Stimulated activated CD4-positive, alpha-beta T cell treated with anti-CD3 and anti-CD28 coated beads, Interleukin-2, amount 100 ng/mL, for 48 hours (primary cell): ENCODE data around the gene ULK2.

Experiments
- DNase-seq, 2 donors: peaks; one replicate each; pipeline ENCODE4 v3.0.0-alpha.2; 2020

ULK2 gene

GRCh38 chr17:19744922-19745757, 122.6 kb downstream of the ULK2 start:
- peak; percentile 92 to 93 for DNase-seq

GRCh38 chr17:19744492-19744891, 123.2 kb downstream of the ULK2 start:
- DNase-seq: no peak

- no peak for DNase-seq
Observed at GRCh38 chr17:19743101-19744100, 124.3 kb downstream of the ULK2 start.

GRCh38 chr17:19742495-19742894, 125.2 kb downstream of the ULK2 start:
- no peak for DNase-seq

- no peak for DNase-seq
Observed at GRCh38 chr17:19741832-19742457, 125.8 kb downstream of the ULK2 start.

GRCh38 chr17:19740933-19741332, 126.8 kb downstream of the ULK2 start:
- no peak for DNase-seq

GRCh38 chr17:19739241-19740201, 128.2 kb downstream of the ULK2 start:
- DNase-seq: no peak

GRCh38 chr17:19738757-19739156, 129.0 kb downstream of the ULK2 start:
- no peak for DNase-seq

GRCh38 chr17:19738073-19738449, 129.7 kb downstream of the ULK2 start:
- no peak for DNase-seq

- DNase-seq: no peak
Observed at GRCh38 chr17:19737305-19738072, 130.2 kb downstream of the ULK2 start.

- no peak for DNase-seq
Observed at GRCh38 chr17:19736071-19736470, 131.7 kb downstream of the ULK2 start.

- no peak for DNase-seq
Observed at GRCh38 chr17:19733953-19734526, 133.7 kb downstream of the ULK2 start.

- DNase-seq: no peak
Observed at GRCh38 chr17:19731626-19732025, 136.1 kb downstream of the ULK2 start.

- no peak for DNase-seq
Observed at GRCh38 chr17:19730843-19731242, 136.9 kb downstream of the ULK2 start.

- no peak for DNase-seq
Observed at GRCh38 chr17:19729900-19730299, 137.8 kb downstream of the ULK2 start.

GRCh38 chr17:19728084-19728495, 139.6 kb downstream of the ULK2 start:
- no peak for DNase-seq

- no peak for DNase-seq
Observed at GRCh38 chr17:19727501-19728078, 140.1 kb downstream of the ULK2 start.

GRCh38 chr17:19726631-19727376, 140.9 kb downstream of the ULK2 start:
- no peak for DNase-seq

- DNase-seq: no peak
Observed at GRCh38 chr17:19725486-19725885, 142.2 kb downstream of the ULK2 start.
